ENCODE results near the gene NAA15. TPM values are rescaled to one million over a fixed set of nuclear protein-coding genes. Genes with fewer than 3 reads are reported as not detected.

Gene NAA15
- total and polyA plus RNA-seq, 2 of the 8 experiments (the other 6 are each of a cell fraction or from before 2014, with no cell fraction given) = 9.7 to 124 TPM

GRCh38 chr4:139458543-139458942, 157.2 kb downstream of the NAA15 start (continued):
- TF ChIP-seq USF2 (IDR thresholded peaks at IDR 0.05; ENCODE audit: low read length) (no peak), TBP (IDR thresholded peaks at IDR 0.05; ENCODE audit: low read depth, low read length) (no peak), SP2 (IDR thresholded peaks at IDR 0.05; ENCODE audit: low read length) (no peak), NANOG (IDR thresholded peaks at IDR 0.05; ENCODE audit: insufficient read depth, low read depth, low read length, poor library complexity, severe bottlenecking) (no peak), EZH2 (IDR thresholded peaks at IDR 0.05; ENCODE audit: low read depth, low read length, severe bottlenecking) (no peak), POLR2A (IDR thresholded peaks at IDR 0.05; ENCODE audit: control extremely low read depth in 1 of 2, low read depth in 2 of 2, low read length in 2 of 2) (no peak), MAFK (IDR thresholded peaks at IDR 0.05; ENCODE audit: low read depth, low read length) (no peak), TCF12 (IDR thresholded peaks at IDR 0.05; ENCODE audit: low read depth, low read length) (no peak)

Measured in H1 (cell line).